H1 (cell line): ENCODE data around the gene CACNA1E. TPM values are rescaled to one million over a fixed set of nuclear protein-coding genes. Genes with fewer than 3 reads are reported as not detected.

Experiments
- CTCF ChIA-PET: fragments of 300-600 bp; sonication (Branson Sonifier 250); formaldehyde crosslinking; loops from one replicate; lab custom pipeline; 2021; ENCODE audit not compliant: partially characterized antibody; lab: Charles Lee
- POLR2A ChIA-PET: fragments of 300-600 bp; sonication (Branson Sonifier 250); formaldehyde crosslinking; loops from one replicate; lab custom pipeline; 2021; ENCODE audit warnings: inconsistent platforms; ENCODE audit not compliant: partially characterized antibody; lab: Charles Lee
- DNase-seq, 2 experiments: peaks; one replicate each; pipeline versions ENCODE4 v3.0.0 to v3.0.0-alpha.2; 2010 to 2022; ENCODE audit warnings: low spot score in 2 of 2, low read depth in 1 of 2, mixed read lengths in 1 of 2
- FAIRE-seq: peaks from 2 replicates; lab custom pipeline; 2011; peaks lifted over from hg19 to GRCh38; lab: Jason Lieb, UNC
- H2AFZ ChIP-seq: 2 replicates; pipeline ENCODE4 v1.8.1; 2012; ENCODE audit warnings: low read length, inconsistent platforms
- H2AK5ac ChIP-seq: 2 replicates; pipeline ENCODE4 v1.6.1; 2013; ENCODE audit warnings: low read depth, low read length
- H2BK120ac ChIP-seq: replicated peaks from 2 replicates; pipeline ENCODE3; 2013; ENCODE audit warnings: low read depth, low read length, inconsistent platforms
- H2BK12ac ChIP-seq: 2 replicates; pipeline ENCODE4 v1.6.1; 2013; ENCODE audit warnings: low read depth, low read length
- H2BK15ac ChIP-seq: 2 replicates; pipeline ENCODE4 v1.6.1; 2013; ENCODE audit warnings: low read length
- H2BK20ac ChIP-seq: 2 replicates; pipeline ENCODE4 v1.6.1; 2013; ENCODE audit warnings: low read length
- H2BK5ac ChIP-seq: 2 replicates; pipeline ENCODE4 v1.6.1; 2013; ENCODE audit warnings: low read depth, low read length
- H3K14ac ChIP-seq: 2 replicates; pipeline ENCODE4 v1.6.1; 2013; ENCODE audit warnings: inconsistent platforms; ENCODE audit not compliant: insufficient read length
- H3K18ac ChIP-seq: 2 replicates; pipeline ENCODE4 v1.6.1; 2013; ENCODE audit warnings: low read length; ENCODE audit errors: extremely low read depth
- H3K23ac ChIP-seq: 2 replicates; pipeline ENCODE4 v1.6.1; 2013; ENCODE audit warnings: inconsistent platforms; ENCODE audit not compliant: insufficient read length
- H3K23me2 ChIP-seq: 2 replicates; pipeline ENCODE4 v1.6.1; 2013; ENCODE audit warnings: low read depth, low read length
- H3K27ac ChIP-seq: 2 replicates; pipeline ENCODE4 v1.6.1; 2011; ENCODE audit warnings: low read depth, low read length, inconsistent platforms
- H3K27me3 ChIP-seq, 4 experiments: replicated peaks in 1 of 4; 1 replicate in 1 of 4; 2 replicates in 3 of 4; pipeline versions ENCODE4 v1.6.1 to v1.8.1; 2011 to 2013; ENCODE audit warnings: low read length in 3 of 4, mild to moderate bottlenecking in 3 of 4, inconsistent platforms in 2 of 4, mixed read lengths in 2 of 4, moderate library complexity in 1 of 4; ENCODE audit not compliant: control insufficient read depth in 3 of 4, insufficient read depth in 3 of 4; ENCODE audit errors: extremely low read depth in 1 of 4
- H3K36me3 ChIP-seq, 4 experiments: 2 replicates each; pipeline versions ENCODE4 v1.6.1 to v1.8.1; 2011 to 2013; ENCODE audit warnings: mild to moderate bottlenecking in 4 of 4, low read length in 3 of 4, moderate library complexity in 2 of 4, control low read depth in 1 of 4, inconsistent platforms in 1 of 4; ENCODE audit not compliant: insufficient read depth in 4 of 4, control insufficient read depth in 2 of 4
- H3K4ac ChIP-seq: replicated peaks from 2 replicates; pipeline ENCODE3; 2013; ENCODE audit warnings: low read length, low read depth, mixed read lengths, inconsistent platforms; ENCODE audit not compliant: insufficient read length
- H3K4me1 ChIP-seq, 4 experiments: replicated peaks in 1 of 4; 1 replicate in 1 of 4; 2 replicates in 3 of 4; pipeline versions ENCODE4 v1.6.1 to v1.8.1; 2011 to 2013; ENCODE audit warnings: low read length in 3 of 4, inconsistent platforms in 2 of 4, mixed read lengths in 1 of 4; ENCODE audit not compliant: insufficient read depth in 4 of 4, control insufficient read depth in 3 of 4
- H3K4me2 ChIP-seq, 2 experiments: 2 replicates each; pipeline versions ENCODE4 v1.6.1 to v1.8.1; 2011 to 2013; ENCODE audit warnings: low read depth in 2 of 2, low read length in 2 of 2, control low read depth in 1 of 2, inconsistent platforms in 1 of 2, mild to moderate bottlenecking in 1 of 2; ENCODE audit not compliant: insufficient read depth in 1 of 2
- H3K4me3 ChIP-seq, 4 experiments: fragments of 200-600, 300-600 bp in 1 of 4; sonication (generic), shearing (Covaris generic), sonication (Bioruptor Twin) in 1 of 4; 2 replicates each; pipeline versions ENCODE4 v1.5.1 to v1.8.1; 2011 to 2016; ENCODE audit warnings: low read length in 4 of 4, low read depth in 3 of 4, control low read depth in 2 of 4, inconsistent platforms in 2 of 4, mild to moderate bottlenecking in 2 of 4, mixed read lengths in 1 of 4, moderate library complexity in 1 of 4; ENCODE audit not compliant: insufficient read depth in 2 of 4; ENCODE audit errors: extremely low read depth in 1 of 4
- H3K56ac ChIP-seq: replicated peaks from 2 replicates; pipeline ENCODE3; 2013; ENCODE audit warnings: low read depth, mild to moderate bottlenecking, mixed read lengths, low read length, inconsistent platforms; ENCODE audit not compliant: insufficient read length
- H3K79me1 ChIP-seq: 2 replicates; pipeline ENCODE4 v1.6.1; 2013; ENCODE audit warnings: low read depth, low read length, control low read depth
- H3K79me2 ChIP-seq, 2 experiments: 2 replicates each; pipeline versions ENCODE4 v1.6.1 to v1.8.1; 2012 to 2013; ENCODE audit warnings: low read length in 2 of 2, mild to moderate bottlenecking in 2 of 2, inconsistent platforms in 1 of 2; ENCODE audit not compliant: insufficient read depth in 2 of 2, control insufficient read depth in 1 of 2
- H3K9ac ChIP-seq, 4 experiments: replicated peaks in 1 of 4; 1 replicate in 1 of 4; 2 replicates in 3 of 4; pipeline versions ENCODE4 v1.6.1 to v1.8.1; 2011 to 2013; ENCODE audit warnings: low read depth in 3 of 4, low read length in 3 of 4, control low read depth in 2 of 4, mild to moderate bottlenecking in 2 of 4, moderate library complexity in 2 of 4, inconsistent platforms in 1 of 4; ENCODE audit errors: extremely low read depth in 1 of 4
- H3K9me3 ChIP-seq, 2 experiments: 2 replicates each; pipeline versions ENCODE4 v1.6.1 to v1.8.1; 2012 to 2013; ENCODE audit warnings: mild to moderate bottlenecking in 2 of 2, moderate library complexity in 2 of 2, control low read depth in 1 of 2, inconsistent platforms in 1 of 2, low read depth in 1 of 2, low read length in 1 of 2, mixed read lengths in 1 of 2; ENCODE audit not compliant: insufficient read depth in 2 of 2
- H4K20me1 ChIP-seq, 2 experiments: replicated peaks in 1 of 2; 2 replicates each; pipeline versions ENCODE3 to v1.8.1; 2011 to 2013; ENCODE audit warnings: inconsistent platforms in 2 of 2, low read length in 2 of 2, mild to moderate bottlenecking in 1 of 2; ENCODE audit not compliant: insufficient read depth in 2 of 2, control insufficient read depth in 1 of 2
- H4K5ac ChIP-seq: 2 replicates; pipeline ENCODE4 v1.6.1; 2013; ENCODE audit warnings: low read length, low read depth, mixed read lengths, inconsistent platforms; ENCODE audit not compliant: insufficient read length
- H4K8ac ChIP-seq: 2 replicates; pipeline ENCODE4 v1.8.0; 2013; ENCODE audit warnings: mild to moderate bottlenecking, moderate library complexity, low read length, inconsistent platforms; ENCODE audit not compliant: insufficient read depth; ENCODE audit errors: extremely low read depth
- H4K91ac ChIP-seq: replicated peaks from 2 replicates; pipeline ENCODE3; 2013; ENCODE audit warnings: low read length, mixed read lengths, inconsistent platforms; ENCODE audit not compliant: insufficient read length
- CREB1 ChIP-seq: IDR thresholded peaks from 2 replicates; pipeline ENCODE4 v1.6.1; 2012; ENCODE audit warnings: inconsistent platforms
- E2F6 ChIP-seq: IDR thresholded peaks from 2 replicates; pipeline ENCODE4 v1.6.1; 2012; ENCODE audit warnings: inconsistent platforms
- EZH2 ChIP-seq: fragments of 200-600 bp; sonication (generic); IDR thresholded peaks from 2 replicates; pipeline ENCODE4 v1.7.1; 2012; ENCODE audit warnings: low read depth, mild to moderate bottlenecking, moderate library complexity, low read length, inconsistent platforms; ENCODE audit not compliant: severe bottlenecking
- FOSL1 ChIP-seq: IDR thresholded peaks from 2 replicates; pipeline ENCODE4 v1.6.1; 2011; ENCODE audit warnings: mild to moderate bottlenecking, low read depth, low read length, moderate library complexity; ENCODE audit not compliant: insufficient read depth
- HDAC6 ChIP-seq: IDR thresholded peaks from one replicate; pipeline ENCODE4 v1.7.1; 2012; ENCODE audit warnings: low read depth, mild to moderate bottlenecking, inconsistent platforms, low read length, moderate library complexity
- KDM1A ChIP-seq: fragments of 200-600, 300-600 bp; sonication (generic); IDR thresholded peaks from 2 replicates; pipeline ENCODE4 v1.7.1; 2016; ENCODE audit warnings: mild to moderate bottlenecking, low read length, borderline replicate concordance
- KDM4A ChIP-seq: IDR thresholded peaks from one replicate; pipeline ENCODE4 v1.7.1; 2012; ENCODE audit warnings: low read depth, mild to moderate bottlenecking, moderate library complexity, low read length, inconsistent platforms; ENCODE audit not compliant: severe bottlenecking
- MAFK ChIP-seq: IDR thresholded peaks from 2 replicates; pipeline ENCODE4 v1.6.1; 2012; ENCODE audit warnings: low read depth, mild to moderate bottlenecking, improper control_type of control experiment, low read length
- NANOG ChIP-seq: IDR thresholded peaks from 2 replicates; pipeline ENCODE4 v1.6.1; 2011; ENCODE audit warnings: low read length, low read depth, mild to moderate bottlenecking, inconsistent platforms; ENCODE audit not compliant: insufficient read depth, poor library complexity, severe bottlenecking
- NRF1 ChIP-seq: IDR thresholded peaks from 2 replicates; pipeline ENCODE4 v1.6.1; 2011; ENCODE audit warnings: mild to moderate bottlenecking, low read depth, low read length, improper control_type of control experiment
- RNF2 ChIP-seq: fragments of 200-900, 300-1000 bp; sonication (generic); IDR thresholded peaks from 2 replicates; pipeline ENCODE4 v1.7.1; 2016; ENCODE audit warnings: borderline replicate concordance, low read depth, mild to moderate bottlenecking, antibody characterized with exemption, low read length; ENCODE audit not compliant: poor library complexity, severe bottlenecking; ENCODE audit errors: missing control alignments
- SIN3A ChIP-seq, 2 experiments: IDR thresholded peaks in 1 of 2; conservative IDR thresholded peaks in 1 of 2; 2 replicates each; pipeline ENCODE4 v1.6.1; 2011 to 2012; ENCODE audit warnings: low read length in 2 of 2, improper control_type of control experiment in 1 of 2, low read depth in 1 of 2, mild to moderate bottlenecking in 1 of 2
- SP4 ChIP-seq: IDR thresholded peaks from 2 replicates; pipeline ENCODE4 v1.6.1; 2012; ENCODE audit warnings: low read length, inconsistent platforms
- WGBS, 2 experiments: shearing (Covaris generic) in 1 of 2; methylation state at CpG; one replicate each; pipeline versions ENCODE4 v1.1.6 to v1.1.7; 2013 to 2015; ENCODE audit warnings: low lambda C conversion rate in 2 of 2, mixed read lengths in 2 of 2, inconsistent platforms in 1 of 2, low coverage in 1 of 2, missing lambda C conversion rate in 1 of 2; ENCODE audit not compliant: insufficient replicate concordance in 2 of 2, insufficient coverage in 1 of 2, insufficient read length in 1 of 2; ENCODE audit errors: extremely low coverage in 1 of 2, missing lambda C conversion rate in 1 of 2; 5-methylcytosine and 5-hydroxymethylcytosine counted together
- polyA plus RNA-seq, 7 experiments: library from polyadenylated mRNA; depleted of rRNA in 3 of 7; stranded (reverse) in 5 of 7; unstranded in 2 of 7; fragments of >200 nt in 5 of 7; fragments of 200-250 nt in 2 of 7; gene quantifications; 1 replicate in 5 of 7; 2 replicates in 1 of 7; 4 replicates in 1 of 7; pipeline versions ENCODE4 v1.2.1 to v1.2.3, GENCODE V29; 2011 to 2013; ENCODE audit warnings: missing spikeins in 2 of 7, mixed read lengths in 2 of 7
- total RNA-seq: library from RNA; stranded (reverse); fragmentation: NEBNext Ultra II Directional; extraction: Animal tissue kit (Norgen Biotek cat#: 25700); gene quantifications from 2 replicates; pipeline ENCODE4 v1.2.1, GENCODE V29; 2021

Gene CACNA1E
- total and polyA plus RNA-seq, 2 of the 8 experiments (the other 6 are each of a cell fraction or from before 2014, with no cell fraction given): 0.98 to 1.3 TPM

GRCh38 chr1:181651276-181651675 lies 168.0 kb downstream of the CACNA1E start:
- H2AFZ ChIP-seq: no peak overlapping the region
- H3K79me2 ChIP-seq: no peaks in the 10 kb centered on the region
- TF ChIP-seq NRF1 (no peak), MAFK (no peak), SP4 (no peak), E2F6 (no peak), CREB1 (no peak), SIN3A (conservative IDR thresholded peaks at IDR 0.05 in 1 of 2, IDR thresholded peaks at IDR 0.05 in 1 of 2; ENCODE audit: low read depth in 1 of 2, low read length in 2 of 2) (no peak), EZH2 (no peak), FOSL1 (no peak), RNF2 (no peak), HDAC6 (no peak), KDM1A (no peak), NANOG (no peak), KDM4A (no peak)

More at GRCh38 chr1:181651276-181651675, 168.0 kb downstream of the CACNA1E start:
- Histone ChIP-seq H2BK5ac (no peak overlapping the region), H3K56ac (no peak overlapping the region), H4K91ac (no peak overlapping the region), H3K9ac (no peak overlapping the region), H3K27ac (no peak overlapping the region), H3K4me1 (peaks cover 0 to 2% (median 0%) of the 10 kb centered on the region in 4 experiments; a peak in 1 of 7 replicates), H2BK120ac (no peak overlapping the region), H2AK5ac (no peak overlapping the region), H2BK15ac (no peak overlapping the region), H3K9me3 (peaks cover 0 to 6% of the 10 kb centered on the region in 2 experiments; a peak in 1 of 4 replicates), H3K36me3 (0 out of 8 replicates have a peak, but pooled peaks cover 0 to 2% (median 0%) of the 10 kb centered on the region in 4 experiments), H4K8ac (no peak overlapping the region), H4K20me1 (no peaks in the 10 kb centered on the region), H3K79me1 (no peaks in the 10 kb centered on the region), H2BK12ac (no peak overlapping the region), H3K23ac (no peak overlapping the region), H2BK20ac (no peak overlapping the region), H3K4me2 (no peak overlapping the region), H3K4me3 (no peak overlapping the region), H3K27me3 (no peaks in the 10 kb centered on the region), H3K18ac (no peak overlapping the region), H3K14ac (no peak overlapping the region), H3K4ac (no peak overlapping the region), H4K5ac (no peak overlapping the region), H3K23me2 (no peaks in the 10 kb centered on the region)
- no peak for DNase-seq
- ChIA-PET POLR2A (no interaction called here), CTCF (interaction anchor here (1.0 to 1.2 kb wide), 3 partner anchors 147 to 170 kb away, joined by 3 read pairs; no protein-coding TSS in a partner anchor)
- no peak for FAIRE-seq
- WGBS, 2 experiments: 100% methylated on average over 1 of the region's 1 CpG; no CpG with 5 or more reads in 1 of the 2 experiments
